Fibroblast of mammary gland (primary cell): ENCODE measurements around the gene NGLY1.

Source experiments
- DNase-seq: peaks from one replicate; pipeline ENCODE4 v3.0.0-alpha.2; 2010; ENCODE audit warnings: low read depth
- H3K4me3 ChIP-seq: 2 replicates; pipeline ENCODE4 v1.5.1; 2011; ENCODE audit warnings: low read depth, mild to moderate bottlenecking, low read length, moderate library complexity; ENCODE audit not compliant: control insufficient read depth
- TF ChIP-seq, protein P1 (sequence below): conservative IDR thresholded peaks from 2 replicates; pipeline ENCODE4 v1.5.1; 2011; ENCODE audit warnings: low read depth, low read length, inconsistent platforms; ENCODE audit not compliant: control insufficient read depth, insufficient read depth

NGLY1 gene

DNA sequence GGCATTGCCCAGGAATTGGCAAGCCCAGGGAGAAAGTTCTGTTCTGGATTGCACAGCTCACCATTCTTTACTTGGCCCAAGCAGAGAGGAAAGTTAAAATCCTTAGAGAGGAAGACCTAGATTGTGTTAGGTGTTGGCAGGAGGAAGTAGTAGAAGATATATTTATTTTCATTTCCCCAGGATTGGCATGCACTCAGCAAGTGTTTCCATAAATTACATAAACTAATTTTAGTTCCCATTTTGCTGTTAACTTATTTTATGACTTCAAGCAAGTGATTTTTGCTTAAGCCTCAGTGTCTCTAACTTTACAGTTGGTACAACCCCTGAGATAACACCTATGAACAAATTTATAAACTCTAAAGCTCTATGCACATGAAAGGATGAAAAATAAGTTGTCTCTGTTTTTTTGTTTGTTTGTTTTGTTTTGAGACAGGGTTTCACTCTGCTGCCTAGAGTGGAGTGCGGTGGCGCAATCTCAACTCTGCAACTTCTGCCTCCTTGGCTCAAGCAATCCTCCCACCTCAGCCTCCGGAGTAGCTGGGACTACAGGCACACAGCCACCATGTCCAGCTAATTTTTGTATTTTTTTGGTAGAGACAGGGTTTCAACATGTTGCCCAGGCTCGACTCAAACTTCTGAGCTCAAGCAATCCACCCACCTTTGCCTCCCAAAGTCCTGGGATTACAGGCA, 87.4 kb downstream of the NGLY1 start:
- TF ChIP-seq, protein P1, sequence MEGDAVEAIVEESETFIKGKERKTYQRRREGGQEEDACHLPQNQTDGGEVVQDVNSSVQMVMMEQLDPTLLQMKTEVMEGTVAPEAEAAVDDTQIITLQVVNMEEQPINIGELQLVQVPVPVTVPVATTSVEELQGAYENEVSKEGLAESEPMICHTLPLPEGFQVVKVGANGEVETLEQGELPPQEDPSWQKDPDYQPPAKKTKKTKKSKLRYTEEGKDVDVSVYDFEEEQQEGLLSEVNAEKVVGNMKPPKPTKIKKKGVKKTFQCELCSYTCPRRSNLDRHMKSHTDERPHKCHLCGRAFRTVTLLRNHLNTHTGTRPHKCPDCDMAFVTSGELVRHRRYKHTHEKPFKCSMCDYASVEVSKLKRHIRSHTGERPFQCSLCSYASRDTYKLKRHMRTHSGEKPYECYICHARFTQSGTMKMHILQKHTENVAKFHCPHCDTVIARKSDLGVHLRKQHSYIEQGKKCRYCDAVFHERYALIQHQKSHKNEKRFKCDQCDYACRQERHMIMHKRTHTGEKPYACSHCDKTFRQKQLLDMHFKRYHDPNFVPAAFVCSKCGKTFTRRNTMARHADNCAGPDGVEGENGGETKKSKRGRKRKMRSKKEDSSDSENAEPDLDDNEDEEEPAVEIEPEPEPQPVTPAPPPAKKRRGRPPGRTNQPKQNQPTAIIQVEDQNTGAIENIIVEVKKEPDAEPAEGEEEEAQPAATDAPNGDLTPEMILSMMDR: no peak
- no peak overlapping the region for H3K4me3 ChIP-seq
- DNase-seq: no peak

DNA sequence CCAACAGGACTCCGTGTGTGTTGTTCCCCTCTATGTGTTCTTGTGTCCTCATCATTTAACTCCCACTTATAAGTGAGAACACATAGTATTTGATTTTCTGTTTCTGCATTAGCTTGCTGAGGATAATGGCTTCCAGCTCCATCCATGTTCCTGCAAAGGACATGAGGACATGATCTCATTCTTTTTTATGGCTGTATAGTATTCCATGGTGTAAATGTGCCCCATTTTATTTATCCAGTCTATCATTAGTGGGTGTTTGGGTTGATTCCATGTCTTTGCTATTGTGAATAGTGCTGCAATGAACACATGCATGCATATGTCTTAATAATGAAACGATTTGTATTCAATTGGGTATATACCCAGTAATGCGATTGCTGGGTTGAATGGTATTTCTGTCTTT, 90.0 kb downstream of the NGLY1 start:
- TF ChIP-seq, protein P1: no peak
- no peak overlapping the region for H3K4me3 ChIP-seq
- DNase-seq: no peak

GRCh38 chr3:25692341-25692740, 90.9 kb downstream of the NGLY1 start:
- no peak overlapping the region for H3K4me3 ChIP-seq
- DNase-seq: no peak
- TF ChIP-seq, protein P1: no peak

- no peak for DNase-seq
Observed at GRCh38 chr3:25690768-25691533, 92.3 kb downstream of the NGLY1 start.

GRCh38 chr3:25689226-25689625, 94.0 kb downstream of the NGLY1 start:
- no peak for DNase-seq
- no peak overlapping the region for H3K4me3 ChIP-seq
- TF ChIP-seq, protein P1: no peak

More at GRCh38 chr3:25690768-25691533, 92.3 kb downstream of the NGLY1 start:
- no peak overlapping the region for H3K4me3 ChIP-seq
- TF ChIP-seq, protein P1: no peak

DNA sequence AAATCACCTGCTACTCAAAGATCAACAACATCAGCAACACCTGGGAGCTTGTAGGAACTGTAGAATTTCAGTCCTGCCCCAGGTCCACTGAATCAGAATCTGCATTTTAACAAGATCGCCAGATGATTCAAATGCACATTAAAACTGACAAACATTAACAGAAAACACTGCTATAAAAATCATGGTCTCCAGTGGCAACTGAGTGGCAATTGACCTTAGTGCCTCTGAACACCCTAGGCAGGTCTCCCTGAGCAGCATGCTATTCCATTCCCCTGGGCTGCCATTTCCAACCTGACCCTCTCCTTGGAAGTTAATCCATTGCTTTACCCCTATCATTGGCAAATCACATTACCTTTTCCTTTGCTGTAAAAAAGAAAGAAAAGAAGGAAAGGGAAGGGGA, 95.5 kb downstream of the NGLY1 start:
- no peak overlapping the region for H3K4me3 ChIP-seq
- DNase-seq: no peak
- TF ChIP-seq, protein P1: no peak
